ENCODE data around the gene NUDT4.
"Not testable (repeated sequence)": the region's sequence is repeated elsewhere in the genome, so short reads cannot be mapped to it uniquely, and the experiment has no call there.

The NUDT4 gene

DNA sequence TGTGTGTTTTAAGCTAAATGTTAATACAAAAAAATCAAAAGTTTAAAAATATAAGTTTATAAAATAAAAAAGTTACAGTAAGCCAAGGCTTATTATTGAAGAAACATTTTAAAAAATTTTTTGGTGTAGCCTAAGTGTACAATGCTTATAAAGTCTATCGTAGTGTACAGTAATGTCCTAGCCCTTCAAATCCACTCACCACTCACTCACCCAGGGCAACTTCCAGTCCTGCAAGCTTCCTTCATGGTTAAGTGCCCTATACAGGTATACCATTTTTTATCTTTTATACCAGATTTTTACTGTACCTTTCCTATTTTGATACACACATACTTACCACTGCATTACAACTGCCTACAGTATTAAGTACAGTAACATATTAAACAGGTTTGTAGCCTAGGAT lies 52.1 kb downstream of the NUDT4 start:
- DNase-seq = no peak

- DNase-seq = no peak
Observed at GRCh38 chr12:93430280-93430679, 52.6 kb downstream of the NUDT4 start.

DNA sequence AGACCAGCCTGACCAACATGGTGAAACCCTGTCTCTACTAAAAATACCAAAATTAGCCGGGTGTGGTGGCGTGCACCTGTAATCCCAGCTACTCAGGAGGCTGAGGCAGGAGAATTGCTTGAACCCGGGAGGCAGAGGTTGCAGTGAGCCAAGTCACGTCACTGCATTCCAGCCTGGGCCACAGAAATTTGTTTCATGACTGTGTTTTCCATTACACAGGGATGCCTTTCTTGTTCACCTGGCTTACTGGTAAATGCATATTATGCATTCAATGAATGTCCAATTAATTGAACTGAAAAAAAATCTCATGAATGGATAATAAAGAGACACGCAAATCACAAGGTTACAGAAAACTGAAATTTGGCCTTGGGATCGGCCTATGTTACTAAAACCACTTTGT lies 54.3 kb downstream of the NUDT4 start:
- DNase-seq = not testable (repeated sequence)

DNA sequence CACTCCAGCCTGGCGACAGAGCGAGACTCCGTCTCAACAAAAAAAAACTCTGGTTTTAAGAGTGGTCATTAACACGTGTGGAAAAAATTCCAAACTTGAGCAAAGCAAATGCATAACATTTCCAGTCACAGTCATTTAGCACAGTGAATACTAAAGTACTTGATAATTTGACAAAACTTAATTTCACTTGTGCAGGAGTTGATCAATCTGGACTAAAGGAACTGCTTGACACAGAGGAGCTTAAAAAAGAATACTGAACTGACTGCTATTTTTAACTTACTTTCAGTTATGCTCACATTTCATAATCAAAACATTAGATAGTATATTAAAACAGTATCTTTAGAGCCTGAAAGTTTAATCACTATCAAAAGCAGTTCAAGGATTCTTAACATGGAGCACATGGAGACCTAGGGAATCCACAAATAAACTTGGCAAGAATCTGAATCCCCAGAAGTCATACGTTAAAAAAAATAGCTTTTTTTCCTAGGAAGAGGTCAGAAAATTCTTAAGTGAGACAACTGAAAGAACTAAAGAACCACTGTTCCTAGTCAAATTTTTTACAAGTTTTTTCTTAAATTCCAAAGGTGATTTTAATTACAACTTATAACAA lies 56.6 kb downstream of the NUDT4 start:
- DNase-seq = no peak

- DNase-seq = no peak
Observed at GRCh38 chr12:93438266-93439050, 60.7 kb downstream of the NUDT4 start.

DNA sequence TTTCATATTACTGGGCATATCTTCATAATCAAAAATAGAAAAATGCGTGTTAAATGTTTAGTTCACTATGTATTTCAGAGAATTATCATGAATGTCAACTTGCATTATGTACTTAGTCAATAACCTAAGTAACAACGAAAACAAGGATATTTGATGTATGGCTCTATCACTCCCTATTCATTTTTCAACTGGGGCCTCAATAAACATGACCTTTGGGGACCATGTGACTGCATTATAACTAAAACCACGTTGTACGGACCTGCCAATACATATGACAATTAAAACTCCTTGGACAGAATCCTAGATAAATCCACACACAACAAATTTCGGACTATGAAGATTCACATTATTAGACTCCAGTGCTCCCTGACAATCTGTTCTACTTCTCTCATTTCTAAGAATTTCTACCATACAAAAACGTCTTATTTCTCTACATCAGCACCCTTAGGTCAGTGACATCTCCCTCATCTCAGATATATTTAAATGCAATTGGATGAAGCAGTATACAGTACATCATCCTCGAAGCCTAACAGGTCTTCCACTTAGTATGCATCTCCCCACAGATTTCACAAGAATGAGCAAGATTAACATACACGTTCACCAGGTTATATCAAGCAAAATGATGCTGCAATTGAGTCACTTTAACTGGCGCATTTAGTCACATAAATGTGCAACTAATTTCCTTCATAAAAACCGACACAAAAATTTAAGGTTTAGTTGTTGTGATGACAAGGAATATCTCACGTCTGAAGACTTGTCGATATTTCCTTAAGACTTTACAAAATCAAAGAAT lies 62.5 kb downstream of the NUDT4 start:
- no peak for DNase-seq

GRCh38 chr12:93441081-93441616 lies 63.4 kb downstream of the NUDT4 start:
- DNase-seq = no peak

GRCh38 chr12:93441617-93442410 lies 64.1 kb downstream of the NUDT4 start, which contains the start of gene UBE2N:
UBE2N (minus strand) TSS chr12:93441947; CDS start chr12:93441884, 63 bp downstream.
- DNase-seq = peak; percentile 80

GRCh38 chr12:93442411-93443340 lies 65.0 kb downstream of the NUDT4 start:
- DNase-seq = no peak

GRCh38 chr12:93443576-93443975 lies 65.9 kb downstream of the NUDT4 start:
- no peak for DNase-seq

DNA sequence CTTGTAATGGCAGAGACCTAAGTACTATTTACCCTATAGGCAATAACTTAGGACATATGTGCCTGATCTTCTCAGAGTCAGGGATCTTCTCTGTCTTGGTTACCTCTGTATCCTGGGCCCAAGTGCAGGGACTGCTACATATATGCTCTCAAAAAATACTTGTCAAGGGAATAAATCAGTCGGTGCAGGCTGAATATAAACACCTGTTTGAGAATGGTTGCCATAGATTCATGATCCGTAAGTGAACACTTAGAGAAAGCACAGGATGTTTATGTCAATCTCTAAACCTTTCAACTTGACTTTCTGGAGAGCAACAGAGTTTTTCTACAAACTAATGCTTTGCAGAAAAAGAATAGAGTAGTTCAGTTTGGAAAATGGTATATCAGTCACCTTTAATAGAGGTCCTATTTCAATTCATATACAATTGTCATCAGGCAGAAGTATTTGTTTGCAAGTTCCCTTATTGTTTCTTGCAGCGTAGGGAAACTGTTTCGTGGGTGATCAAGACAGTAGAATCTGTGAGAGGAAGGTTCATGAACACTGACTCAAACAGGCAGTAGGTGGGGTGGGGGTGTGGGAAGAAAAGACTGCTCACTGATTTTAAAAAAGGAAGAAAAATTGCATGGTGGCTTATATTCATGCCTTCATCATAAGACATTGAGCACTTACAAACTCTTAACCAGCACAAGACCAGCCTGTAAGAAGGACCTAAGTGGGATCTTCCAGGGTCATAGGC lies 70.0 kb downstream of the NUDT4 start:
- DNase-seq = no peak

- no peak for DNase-seq
Observed at GRCh38 chr12:93448796-93449195, 71.1 kb downstream of the NUDT4 start.

GRCh38 chr12:93449277-93449676 lies 71.6 kb downstream of the NUDT4 start:
- DNase-seq = no peak

- no peak for DNase-seq
Observed at GRCh38 chr12:93451423-93452158, 73.9 kb downstream of the NUDT4 start.

DNA sequence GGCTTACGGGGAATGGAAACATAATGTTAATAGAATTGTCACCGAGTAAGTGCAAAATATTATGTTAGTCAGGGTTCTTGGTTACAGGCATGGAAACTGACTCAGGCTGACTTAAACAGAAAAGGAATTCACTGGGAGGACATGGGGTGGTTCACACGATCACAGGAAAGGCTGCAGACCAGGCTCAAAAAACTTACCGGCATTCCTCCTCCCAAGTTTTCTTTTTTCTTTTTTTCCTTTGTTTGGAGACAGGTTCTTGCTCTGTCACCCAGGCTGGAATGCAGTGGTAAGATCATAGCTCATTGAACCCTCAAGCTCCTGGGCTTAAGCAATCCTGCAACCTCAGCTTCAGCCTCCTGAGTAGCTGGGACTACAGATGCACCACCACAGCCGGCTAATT lies 75.9 kb downstream of the NUDT4 start:
- no peak for DNase-seq

GRCh38 chr12:93456077-93456476 lies 78.4 kb downstream of the NUDT4 start:
- DNase-seq = no peak

All from NCI-H524 treated with DMSO at 0.1 percent for 48 hours (cell line).